GM12872 (cell line): ENCODE results near the gene CIAO2B.

ENCODE experiments used
- TF ChIP-seq, protein P1 (sequence below): IDR thresholded peaks from 3 replicates; pipeline ENCODE4 v1.5.1; 2011; ENCODE audit warnings: low read depth, mild to moderate bottlenecking, low read length, moderate library complexity; ENCODE audit not compliant: insufficient read depth

The CIAO2B gene

GRCh38 chr16:66927918-66928649, 6.1 kb downstream of the CIAO2B start:
- TF ChIP-seq, protein P1, sequence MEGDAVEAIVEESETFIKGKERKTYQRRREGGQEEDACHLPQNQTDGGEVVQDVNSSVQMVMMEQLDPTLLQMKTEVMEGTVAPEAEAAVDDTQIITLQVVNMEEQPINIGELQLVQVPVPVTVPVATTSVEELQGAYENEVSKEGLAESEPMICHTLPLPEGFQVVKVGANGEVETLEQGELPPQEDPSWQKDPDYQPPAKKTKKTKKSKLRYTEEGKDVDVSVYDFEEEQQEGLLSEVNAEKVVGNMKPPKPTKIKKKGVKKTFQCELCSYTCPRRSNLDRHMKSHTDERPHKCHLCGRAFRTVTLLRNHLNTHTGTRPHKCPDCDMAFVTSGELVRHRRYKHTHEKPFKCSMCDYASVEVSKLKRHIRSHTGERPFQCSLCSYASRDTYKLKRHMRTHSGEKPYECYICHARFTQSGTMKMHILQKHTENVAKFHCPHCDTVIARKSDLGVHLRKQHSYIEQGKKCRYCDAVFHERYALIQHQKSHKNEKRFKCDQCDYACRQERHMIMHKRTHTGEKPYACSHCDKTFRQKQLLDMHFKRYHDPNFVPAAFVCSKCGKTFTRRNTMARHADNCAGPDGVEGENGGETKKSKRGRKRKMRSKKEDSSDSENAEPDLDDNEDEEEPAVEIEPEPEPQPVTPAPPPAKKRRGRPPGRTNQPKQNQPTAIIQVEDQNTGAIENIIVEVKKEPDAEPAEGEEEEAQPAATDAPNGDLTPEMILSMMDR, result no peak

DNA sequence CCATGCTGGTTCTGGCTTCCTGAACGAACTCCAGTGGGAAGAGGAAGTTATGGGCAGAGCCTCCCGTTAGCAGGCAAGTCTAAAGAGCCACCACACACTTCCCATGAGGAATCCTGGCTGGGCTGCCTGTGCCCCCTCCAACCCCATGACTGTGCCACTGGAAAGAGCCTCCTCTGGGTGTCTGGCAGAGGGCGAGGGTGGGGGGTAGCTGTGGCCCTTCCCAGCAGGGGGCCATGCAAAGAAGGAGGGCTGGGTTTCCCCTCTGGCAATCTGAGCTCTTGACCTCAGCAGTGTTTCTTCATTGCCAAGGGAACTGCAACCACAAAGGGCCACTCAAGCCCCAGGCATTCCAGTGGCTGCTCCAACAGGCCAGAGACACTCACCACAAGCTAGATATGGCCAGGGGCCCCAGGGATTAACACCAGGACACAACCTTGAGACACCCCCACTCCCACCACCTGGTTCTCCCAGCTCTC, 7.2 kb downstream of the CIAO2B start:
- TF ChIP-seq, protein P1, result no peak

- TF ChIP-seq, protein P1, result no peak
Measured at GRCh38 chr16:66926171-66926947, 7.8 kb downstream of the CIAO2B start.

DNA sequence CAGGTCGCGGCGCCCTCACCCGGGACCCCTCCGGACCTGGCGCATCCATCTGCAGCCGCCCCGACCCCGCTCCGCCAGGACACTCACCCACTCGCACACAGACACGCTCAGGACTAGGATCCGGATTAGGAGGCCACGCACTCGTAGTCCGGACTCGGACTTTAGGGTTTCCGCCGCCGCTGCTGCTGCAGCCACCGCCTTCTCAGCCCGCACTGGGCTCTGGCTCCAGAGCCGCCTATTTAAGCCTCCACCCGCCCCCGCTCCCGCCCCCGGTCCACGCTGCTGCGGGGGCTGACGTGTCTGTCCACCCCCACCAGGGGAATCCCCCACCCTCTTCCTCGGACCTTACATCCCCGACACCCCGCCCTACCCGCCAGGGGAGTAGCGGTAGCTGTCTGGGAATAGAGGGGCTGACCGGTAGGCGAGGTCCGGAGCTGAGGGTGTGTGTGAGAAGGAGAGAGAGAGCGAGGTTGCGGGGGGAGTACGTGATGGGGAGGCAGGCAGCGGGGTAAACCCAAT, 8.8 kb downstream of the CIAO2B start, which contains the start of gene RRAD:
Gene RRAD, minus strand, starts transcription at position 214 of the 519 bp plus-strand sequence. CDS start 356 bp downstream, outside the sequence.
- TF ChIP-seq, protein P1, result no peak

- TF ChIP-seq, protein P1, result peak; percentile 45; the same call in 1 of the 3 replicates
Measured at GRCh38 chr16:66924527-66925321, 9.5 kb downstream of the CIAO2B start.

- TF ChIP-seq, protein P1, result no peak
Measured at GRCh38 chr16:66923866-66924265, 10.3 kb downstream of the CIAO2B start.
